Suppressor macrophage treated with lipopolysaccharide for 1 hour (primary cell): Measurements from ENCODE around the gene VAV1.

ENCODE experiments used
- DNase-seq, 3 donors: peaks; one replicate each; pipeline ENCODE4 v3.0.0-alpha.2; 2020 to 2022

Gene VAV1

DNA sequence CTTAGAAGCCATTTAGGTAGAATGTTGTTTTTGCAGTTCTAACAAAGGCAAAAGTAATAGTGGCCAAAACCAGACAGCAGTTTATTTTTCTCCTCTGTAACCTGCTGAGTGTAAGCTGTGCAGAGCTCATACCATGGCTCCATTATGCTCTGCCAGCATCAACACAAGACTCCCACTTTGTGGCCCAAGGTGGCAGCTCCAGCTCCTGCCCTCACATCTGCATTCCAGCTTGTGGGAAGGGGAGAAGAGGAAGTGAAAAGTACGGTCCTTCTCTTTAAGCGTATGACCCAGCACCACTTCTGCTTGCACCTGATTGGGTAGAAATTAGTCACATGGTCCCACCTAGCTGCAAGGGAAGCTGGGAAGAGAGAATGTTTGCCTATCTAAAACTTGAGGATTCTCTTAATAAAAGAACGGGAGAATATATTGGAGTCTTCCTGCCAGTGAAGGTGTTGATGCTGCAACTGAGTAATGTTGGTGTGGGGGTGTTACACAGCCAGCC is 134.1 kb downstream of the VAV1 start:
- DNase-seq = peak in 1 of 3 donors; percentile 7
